Medulla oblongata (tissue), 1 donor: Measurements from ENCODE around the gene ARL6IP4.
A peak's percentile ranks its signal among the peaks of the same experiment; 100 is the strongest.
"Not testable (repeated sequence)": the region's sequence is repeated elsewhere in the genome, so short reads cannot be mapped to it uniquely, and the experiment has no call there.

ENCODE experiments used
- DNase-seq: peaks from one replicate; pipeline ENCODE4 v3.0.0-alpha.2; 2015; ENCODE audit errors: extremely low spot score

The ARL6IP4 gene

GRCh38 chr12:122980183-122981035 is at the start of gene ARL6IP4:
TSS of gene ARL6IP4 (plus strand) at chr12:122980681. CDS start at chr12:122981140, 459 bp downstream.
- DNase-seq: peak; percentile 67

GRCh38 chr12:122932207-122932606 is 48.3 kb upstream of the ARL6IP4 start:
- DNase-seq: no peak

GRCh38 chr12:122934722-122935121 is 45.8 kb upstream of the ARL6IP4 start:
- DNase-seq: no peak

GRCh38 chr12:122935318-122935717 is 45.2 kb upstream of the ARL6IP4 start:
- DNase-seq: no peak

GRCh38 chr12:122937622-122938091 is 42.8 kb upstream of the ARL6IP4 start:
- DNase-seq: no peak

GRCh38 chr12:122939125-122939524 is 41.4 kb upstream of the ARL6IP4 start:
- DNase-seq: no peak

- not testable (repeated sequence) for DNase-seq
These were observed 39.1 kb upstream of the ARL6IP4 start for GRCh38 chr12:122941351-122941750.

- no peak for DNase-seq
These were observed 37.8 kb upstream of the ARL6IP4 start for GRCh38 chr12:122942637-122943036.

- no peak for DNase-seq
These were observed 37.3 kb upstream of the ARL6IP4 start for GRCh38 chr12:122943196-122943595.

GRCh38 chr12:122944605-122945592 is 35.6 kb upstream of the ARL6IP4 start:
- DNase-seq: peak; percentile 93

GRCh38 chr12:122946690-122947341 is 33.7 kb upstream of the ARL6IP4 start:
- peak; percentile 70 for DNase-seq

GRCh38 chr12:122947352-122947792 is 33.1 kb upstream of the ARL6IP4 start:
- peak; percentile 25 for DNase-seq

- no peak for DNase-seq
These were observed 31.9 kb upstream of the ARL6IP4 start for GRCh38 chr12:122948605-122949004.

- DNase-seq: peak; percentile 18
These were observed 31.1 kb upstream of the ARL6IP4 start for GRCh38 chr12:122949405-122949804.

- DNase-seq: peak; percentile 21
These were observed 30.4 kb upstream of the ARL6IP4 start for GRCh38 chr12:122949816-122950675.

- no peak for DNase-seq
These were observed 29.1 kb upstream of the ARL6IP4 start for GRCh38 chr12:122951406-122951805.

GRCh38 chr12:122951979-122952892 is 28.2 kb upstream of the ARL6IP4 start:
- DNase-seq: peak; percentile 92

GRCh38 chr12:122955156-122955555 is 25.3 kb upstream of the ARL6IP4 start:
- no peak for DNase-seq

- DNase-seq: no peak
These were observed 24.4 kb upstream of the ARL6IP4 start for GRCh38 chr12:122956035-122956434.
